SU-DHL-6 (cell line): Measurements from ENCODE around the gene TCF12.

ENCODE experiments used
- H2AFZ ChIP-seq: fragments of 200-600 bp; sonication (generic); 2 replicates; pipeline ENCODE4 v1.6.1; 2014; ENCODE audit warnings: low read depth, mild to moderate bottlenecking, moderate library complexity, mixed read lengths, antibody characterized with exemption, low read length; ENCODE audit not compliant: severe bottlenecking
- H3F3A ChIP-seq: fragments of 200-600 bp; shearing (Covaris generic); 2 replicates; pipeline ENCODE4 v1.6.0; 2016; ENCODE audit warnings: antibody characterized with exemption, mild to moderate bottlenecking; ENCODE audit not compliant: insufficient read depth
- H3K27ac ChIP-seq: fragments of 200-600 bp; sonication (generic); 2 replicates; pipeline ENCODE4 v1.5.1; 2016; ENCODE audit warnings: low read depth, mild to moderate bottlenecking, low read length, moderate library complexity, mixed read lengths
- H3K27me3 ChIP-seq: fragments of 200-600 bp; sonication (generic), shearing (Covaris generic); 2 replicates; pipeline ENCODE4 v1.6.0; 2014; ENCODE audit warnings: mild to moderate bottlenecking, low read length
- H3K36me3 ChIP-seq: fragments of 200-600 bp; sonication (generic); 2 replicates; pipeline ENCODE4 v1.6.1; 2014; ENCODE audit warnings: mild to moderate bottlenecking, low read length, mixed read lengths
- H3K4me2 ChIP-seq: fragments of 300-600, 200-600 bp; shearing (Covaris generic), sonication (generic); 2 replicates; pipeline ENCODE4 v1.6.0; 2014; ENCODE audit warnings: low read length, low read depth, mild to moderate bottlenecking; ENCODE audit not compliant: poor library complexity, severe bottlenecking
- H3K4me3 ChIP-seq: fragments of 200-600 bp; sonication (generic); 2 replicates; pipeline ENCODE4 v1.5.1; 2014; ENCODE audit warnings: antibody characterized with exemption, low read length, mild to moderate bottlenecking, mixed read lengths; ENCODE audit not compliant: insufficient read depth, poor library complexity, severe bottlenecking
- H3K79me2 ChIP-seq: fragments of 200-600 bp; sonication (generic); 2 replicates; pipeline ENCODE4 v1.6.1; 2014; ENCODE audit warnings: mild to moderate bottlenecking, low read length, moderate library complexity; ENCODE audit not compliant: insufficient read depth
- H3K9ac ChIP-seq: fragments of 200-600 bp; sonication (generic); 2 replicates; pipeline ENCODE4 v1.7.0; 2014; ENCODE audit warnings: mild to moderate bottlenecking, low read length
- H3K9me2 ChIP-seq: fragments of 200-600 bp; sonication (generic); replicated peaks from 2 replicates; pipeline ENCODE4 v1.6.1; 2014; ENCODE audit warnings: low read length; ENCODE audit not compliant: insufficient read depth
- H3K9me3 ChIP-seq: fragments of 200-600 bp; sonication (generic); 2 replicates; pipeline ENCODE4 v1.6.1; 2014; ENCODE audit warnings: low read length, mixed read lengths; ENCODE audit not compliant: insufficient read depth
- H4K20me1 ChIP-seq: fragments of 200-600 bp; sonication (generic); 2 replicates; pipeline ENCODE4 v1.6.1; 2014; ENCODE audit warnings: low read depth, mild to moderate bottlenecking, antibody characterized with exemption, low read length, moderate library complexity, mixed read lengths
- CTCF ChIP-seq: fragments of 200-600 bp; sonication (generic); IDR thresholded peaks from one replicate; pipeline ENCODE4 v1.5.1; 2017; ENCODE audit warnings: antibody characterized with exemption, mild to moderate bottlenecking, low read length, moderate library complexity; ENCODE audit not compliant: insufficient read depth, poor library complexity, severe bottlenecking
- EZH2phosphoT487 ChIP-seq: fragments of 200-600 bp; sonication (generic), shearing (Covaris generic); conservative IDR thresholded peaks from 2 replicates; pipeline ENCODE4 v1.6.1; 2018; ENCODE audit warnings: mild to moderate bottlenecking, antibody characterized with exemption, low read length, moderate library complexity, mixed read lengths

TCF12 gene

DNA sequence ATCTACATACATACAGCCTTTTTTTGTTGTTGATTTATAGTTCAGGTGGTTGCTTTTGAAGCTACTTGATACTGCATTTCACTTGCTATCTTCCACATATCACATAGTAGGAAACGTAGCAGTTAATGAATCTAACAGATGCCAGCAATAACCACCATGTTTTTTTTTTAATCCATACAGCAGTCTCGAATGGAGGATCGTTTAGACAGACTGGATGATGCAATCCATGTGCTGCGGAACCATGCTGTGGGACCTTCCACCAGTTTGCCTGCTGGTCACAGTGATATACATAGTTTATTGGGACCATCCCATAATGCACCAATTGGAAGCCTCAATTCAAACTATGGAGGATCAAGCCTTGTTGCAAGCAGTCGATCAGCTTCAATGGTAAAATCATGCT, 334.6 kb downstream of the TCF12 start:
- H3K9ac ChIP-seq: no peak overlapping the region
- H3K27ac ChIP-seq: no peak overlapping the region
- no peaks in the 10 kb centered on the region for H3K9me3 ChIP-seq
- H3F3A ChIP-seq: no peaks in the 10 kb centered on the region
- no peaks in the 10 kb centered on the region for H4K20me1 ChIP-seq
- H3K27me3 ChIP-seq: no peaks in the 10 kb centered on the region
- no peak overlapping the region for H3K4me3 ChIP-seq
- no peaks in the 10 kb centered on the region; the same call in 1 of the 2 replicates for H3K36me3 ChIP-seq
- H3K9me2 ChIP-seq: no peaks in the 10 kb centered on the region
- TF ChIP-seq CTCF: no peak
- TF ChIP-seq EZH2phosphoT487: no peak
- H3K79me2 ChIP-seq: no peaks in the 10 kb centered on the region
- H3K4me2 ChIP-seq: no peak overlapping the region
- no peak overlapping the region for H2AFZ ChIP-seq

DNA sequence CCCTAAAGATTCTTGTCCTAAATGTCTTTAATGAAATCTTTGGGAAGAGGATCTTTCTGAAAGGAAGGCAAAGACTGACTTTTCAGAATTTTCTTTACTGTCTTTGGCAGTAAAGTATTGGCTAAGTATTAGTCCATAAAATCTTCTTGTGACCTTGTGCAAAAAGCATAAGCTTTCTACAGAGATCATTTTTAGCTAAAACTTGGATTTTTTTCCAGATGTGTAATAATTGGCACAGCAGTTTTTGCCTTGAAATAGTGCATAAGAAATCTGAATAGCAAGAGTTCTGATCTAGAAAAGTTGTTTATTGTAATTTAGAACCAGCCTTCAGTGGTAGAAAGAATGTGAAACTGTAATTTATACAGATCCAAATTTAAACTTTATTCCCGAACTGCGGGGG, 335.1 kb downstream of the TCF12 start:
- H3K27ac ChIP-seq: no peak overlapping the region
- no peak overlapping the region for H3K4me2 ChIP-seq
- no peaks in the 10 kb centered on the region for H3K9me3 ChIP-seq
- H3K79me2 ChIP-seq: no peaks in the 10 kb centered on the region
- no peak for TF ChIP-seq CTCF
- no peak for TF ChIP-seq EZH2phosphoT487
- H3K9ac ChIP-seq: no peak overlapping the region
- H4K20me1 ChIP-seq: no peaks in the 10 kb centered on the region
- H3K27me3 ChIP-seq: no peaks in the 10 kb centered on the region
- H3F3A ChIP-seq: no peaks in the 10 kb centered on the region
- no peak overlapping the region for H3K4me3 ChIP-seq
- H3K9me2 ChIP-seq: no peaks in the 10 kb centered on the region
- no peaks in the 10 kb centered on the region; the same call in 1 of the 2 replicates for H3K36me3 ChIP-seq
- no peak overlapping the region for H2AFZ ChIP-seq

- no peak overlapping the region for H3K27ac ChIP-seq
- no peaks in the 10 kb centered on the region for H4K20me1 ChIP-seq
- H3K27me3 ChIP-seq: no peaks in the 10 kb centered on the region
- no peaks in the 10 kb centered on the region for H3K9me2 ChIP-seq
- H3K36me3 ChIP-seq: no peaks in the 10 kb centered on the region; the same call in 1 of the 2 replicates
- H2AFZ ChIP-seq: no peak overlapping the region
- no peaks in the 10 kb centered on the region for H3F3A ChIP-seq
- no peaks in the 10 kb centered on the region for H3K79me2 ChIP-seq
- TF ChIP-seq EZH2phosphoT487 (no peak), CTCF (no peak)
- no peaks in the 10 kb centered on the region for H3K9me3 ChIP-seq
- no peak overlapping the region for H3K4me3 ChIP-seq
- no peak overlapping the region for H3K9ac ChIP-seq
- no peak overlapping the region for H3K4me2 ChIP-seq
Observed at GRCh38 chr15:57255751-57256341, 337.4 kb downstream of the TCF12 start.
